Anterior cingulate cortex (tissue), 58 donors: Measurements from ENCODE around the gene PLAAT4.
"Not testable (repeated sequence)": the region's sequence is repeated elsewhere in the genome, so short reads cannot be mapped to it uniquely, and the experiment has no call there.

Source experiments
- DNase-seq, 58 donors: peaks; one replicate each; lab custom pipeline; 2025; lab: John Stamatoyannopoulos, UW

The PLAAT4 gene

DNA sequence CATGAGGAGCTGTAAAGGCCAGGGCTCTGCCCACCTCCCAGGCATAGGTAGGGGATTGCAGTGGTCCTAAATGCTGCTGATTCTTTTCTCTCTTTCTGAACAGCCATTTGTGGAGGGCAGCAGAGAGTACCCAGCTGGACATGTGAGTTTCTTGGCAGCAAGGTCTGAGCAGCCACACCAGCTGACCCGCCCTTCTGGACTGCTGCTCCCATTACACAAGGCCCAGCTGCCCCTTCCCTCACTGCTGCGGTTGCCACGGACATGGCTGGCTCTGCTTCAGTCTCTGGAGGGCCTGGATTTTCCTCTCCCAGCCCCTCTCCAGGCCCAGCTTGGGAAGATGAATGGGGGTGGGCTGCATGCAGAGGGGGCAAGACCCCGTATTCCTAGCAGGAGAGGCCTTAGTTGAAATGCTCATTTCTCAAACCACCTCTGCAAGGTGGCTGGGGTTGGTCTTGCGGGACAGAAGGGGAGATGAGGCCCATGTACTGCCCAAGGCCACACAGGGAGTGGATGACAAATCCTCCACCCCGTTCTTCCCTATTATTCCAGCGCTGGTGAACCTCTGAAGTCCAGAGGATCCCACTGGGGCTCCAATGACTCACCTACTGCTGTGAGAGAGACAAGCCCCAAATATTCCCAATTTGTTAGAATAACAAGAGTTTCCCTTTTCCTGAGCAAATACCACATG, 26.1 kb upstream of the PLAAT4 start:
- DNase-seq: peak in 54 of 58 donors; percentile 28 to 93 (median 79)

DNA sequence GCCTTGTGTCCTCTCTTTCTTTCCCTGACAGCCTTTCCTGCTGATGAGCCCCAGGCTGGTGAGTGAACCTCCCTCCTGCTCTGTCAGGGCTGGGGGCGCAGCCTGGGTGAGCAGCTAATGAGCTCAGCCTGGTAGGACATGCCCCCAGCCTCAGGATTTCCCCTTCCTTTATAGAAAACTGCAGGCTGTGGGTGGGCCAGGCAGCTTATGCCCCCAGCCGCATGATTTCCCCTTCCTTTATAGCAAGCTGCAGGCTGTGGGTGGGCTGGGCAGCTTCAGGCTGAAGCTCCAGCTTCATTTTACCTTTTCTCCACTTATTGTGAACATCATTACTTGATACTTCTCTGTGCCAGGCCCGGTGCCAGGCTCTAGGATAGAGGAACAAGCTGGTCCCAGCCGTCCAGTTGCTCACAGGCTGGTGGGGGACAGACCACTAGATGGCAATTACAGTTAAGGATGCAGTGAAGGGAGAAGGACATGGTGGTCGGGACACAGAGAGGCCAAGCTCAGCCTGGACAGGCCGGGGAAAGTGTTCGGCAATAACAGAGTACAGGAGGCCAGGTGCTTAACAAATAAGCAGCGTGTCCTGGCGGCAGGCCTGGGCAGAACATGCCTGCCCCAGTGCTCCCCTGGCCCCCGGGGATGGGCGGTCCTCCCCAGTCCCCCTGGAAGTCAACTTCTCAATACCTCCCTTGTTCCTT, 25.4 kb upstream of the PLAAT4 start:
- DNase-seq: peak in 8 of 58 donors; percentile 13 to 41 (median 26)

DNA sequence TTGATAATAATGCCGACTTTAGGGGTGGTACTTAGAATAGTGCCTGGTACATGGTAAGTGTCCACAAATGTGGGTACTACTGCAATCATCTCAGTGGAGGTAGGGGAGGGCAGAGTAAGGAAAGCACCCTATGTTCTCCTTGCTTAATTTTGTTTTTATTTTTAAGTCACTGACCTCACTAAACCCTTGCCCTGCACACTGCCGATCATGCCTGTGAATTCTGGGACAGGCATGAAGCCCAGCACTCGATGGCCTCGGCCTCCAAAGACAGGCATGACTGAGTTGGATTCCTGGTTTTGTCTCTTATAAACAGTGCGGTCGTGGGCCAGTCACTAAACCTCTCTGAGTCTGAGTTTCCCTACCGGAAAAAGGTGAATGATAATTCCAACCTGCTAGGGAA, 23.8 kb upstream of the PLAAT4 start:
- no peak for DNase-seq

DNA sequence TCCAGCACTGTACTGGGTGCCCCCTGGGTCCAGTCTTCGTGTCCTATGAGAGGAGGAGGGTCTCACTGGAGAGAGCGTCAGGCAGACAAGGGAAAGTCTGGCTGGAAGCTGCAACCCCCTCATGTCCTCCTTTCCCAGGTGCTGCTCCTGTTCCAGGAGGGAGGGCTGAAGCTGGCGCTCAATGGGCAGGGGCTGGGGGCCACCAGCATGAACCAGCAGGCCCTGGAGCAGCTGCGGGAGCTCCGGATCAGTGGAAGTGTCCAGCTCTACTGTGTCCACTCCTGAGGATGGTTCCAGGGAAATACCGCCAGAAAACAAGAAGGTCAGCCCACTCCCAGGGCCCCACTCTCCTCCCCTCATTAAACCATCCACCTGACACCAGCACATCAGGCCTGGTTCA, 20.5 kb upstream of the PLAAT4 start:
- no peak for DNase-seq

DNA sequence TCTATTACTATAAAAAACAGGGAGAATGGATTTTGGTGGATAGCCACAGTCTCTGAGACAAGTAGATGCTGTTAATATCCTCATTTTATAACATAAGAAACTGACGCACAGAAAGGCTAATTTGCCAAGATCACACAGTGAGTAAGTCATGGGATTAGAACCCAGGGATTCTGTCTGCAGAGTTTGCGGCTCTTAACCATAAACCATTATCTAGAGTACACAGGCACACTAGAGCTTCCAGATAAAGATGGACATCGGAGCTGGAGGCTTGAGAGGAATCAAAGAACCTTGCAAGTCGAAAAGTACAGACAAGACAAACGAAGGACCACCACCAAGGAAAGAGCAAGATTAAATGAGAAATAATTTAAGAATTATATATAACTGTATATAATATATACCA, 19.5 kb upstream of the PLAAT4 start:
- no peak for DNase-seq

DNA sequence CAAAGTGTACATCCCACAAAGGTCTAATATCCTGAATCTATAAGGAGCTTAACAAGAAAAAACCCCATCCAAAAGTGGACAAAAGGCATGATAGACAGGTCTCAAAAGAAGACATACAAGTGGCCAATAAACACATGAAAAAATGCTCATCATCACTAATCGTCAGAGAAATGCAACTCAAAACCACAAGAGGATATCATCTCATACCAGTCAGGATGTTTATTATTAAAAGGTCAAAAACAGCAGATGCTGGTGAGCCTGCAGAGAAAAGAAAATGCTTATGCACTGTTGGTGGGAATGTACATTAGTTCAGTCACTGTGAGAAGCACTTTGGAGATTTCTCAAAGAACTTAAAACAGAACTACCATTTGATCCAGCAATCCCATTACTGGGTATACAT, 18.1 kb upstream of the PLAAT4 start:
- DNase-seq: no peak

GRCh38 chr11:63520606-63521170, 15.9 kb upstream of the PLAAT4 start:
- no peak for DNase-seq

- DNase-seq: no peak
These were observed 14.7 kb upstream of the PLAAT4 start for GRCh38 chr11:63521896-63522295.

DNA sequence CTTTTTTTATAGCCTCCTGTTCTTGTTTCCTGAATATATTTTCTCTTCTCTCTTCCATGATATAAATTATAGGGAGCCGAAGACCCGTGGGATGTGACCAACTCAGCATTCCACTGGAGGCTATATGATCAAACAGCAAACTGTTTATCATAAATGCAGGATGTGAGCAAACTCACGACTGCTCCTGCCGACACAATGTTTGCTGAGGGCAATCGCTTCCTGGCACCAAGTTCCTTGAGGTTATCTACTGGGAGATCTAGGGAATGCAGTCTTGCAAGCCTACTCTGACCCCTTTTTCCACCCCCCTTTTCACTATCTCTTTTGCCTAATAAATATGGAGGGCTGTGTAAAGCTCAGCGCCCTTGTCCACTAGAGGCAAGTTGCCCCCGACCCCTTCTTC, 13.5 kb upstream of the PLAAT4 start:
- no peak for DNase-seq

- DNase-seq: no peak
These were observed 8.9 kb upstream of the PLAAT4 start for GRCh38 chr11:63527667-63528066.

- not testable (repeated sequence) for DNase-seq
These were observed 8.5 kb upstream of the PLAAT4 start for GRCh38 chr11:63528156-63528555.

- not testable (repeated sequence) for DNase-seq
These were observed 7.8 kb upstream of the PLAAT4 start for GRCh38 chr11:63528729-63529278.

GRCh38 chr11:63529373-63529772, 7.2 kb upstream of the PLAAT4 start:
- not testable (repeated sequence) for DNase-seq

DNA sequence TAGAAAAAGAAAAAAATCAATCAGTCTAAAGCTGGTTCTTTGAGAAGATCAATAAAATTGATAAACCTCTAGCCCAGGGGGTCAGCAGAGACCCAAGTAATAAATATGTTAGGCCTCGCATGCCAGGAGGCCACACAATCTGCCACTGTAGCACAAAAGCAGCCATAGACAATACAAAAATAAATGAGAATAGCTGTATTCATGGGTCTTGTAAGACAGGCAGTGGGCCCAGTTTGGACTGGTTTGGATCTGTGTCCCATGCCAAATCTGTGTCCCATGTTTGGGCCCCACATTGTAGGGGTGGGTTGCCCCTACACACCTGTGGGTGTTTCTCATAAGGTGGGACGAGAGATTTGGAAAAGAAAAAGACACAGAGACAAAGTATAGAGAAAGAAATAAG, 6.6 kb upstream of the PLAAT4 start:
- DNase-seq: peak in 22 of 58 donors; percentile 13 to 83 (median 48)

DNA sequence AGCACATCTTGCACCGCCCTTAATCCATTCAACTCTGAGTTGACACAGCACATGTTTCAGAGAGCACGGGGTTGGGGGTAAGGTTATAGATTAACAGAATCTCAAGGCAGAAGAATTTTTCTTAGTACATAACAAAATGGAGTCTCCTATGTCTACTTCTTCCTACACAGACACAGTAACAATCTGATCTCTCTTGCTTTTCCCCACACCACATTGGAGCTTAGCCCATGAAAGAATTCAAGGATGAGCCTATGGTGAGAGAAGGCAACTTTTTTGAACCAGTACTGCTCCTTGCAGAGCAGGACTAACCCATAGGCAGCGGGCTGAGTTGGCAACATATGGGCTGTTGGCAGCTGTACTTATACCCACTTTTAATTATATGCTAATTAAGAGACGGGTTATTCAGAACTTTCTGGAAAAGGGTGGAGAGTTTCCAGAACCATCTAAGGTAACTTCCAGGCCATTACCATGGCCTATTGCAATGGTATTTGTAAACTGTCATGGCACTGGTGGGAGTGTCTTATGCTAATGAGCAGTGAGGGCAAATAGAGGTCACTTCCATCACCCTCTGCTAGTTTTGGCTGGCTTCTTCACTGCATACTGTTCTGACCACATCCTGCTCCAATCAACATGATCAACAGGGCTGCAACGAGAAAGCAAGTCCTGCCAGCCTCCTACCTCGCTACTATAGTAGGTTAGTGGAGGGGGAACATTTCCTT, 5.4 kb upstream of the PLAAT4 start:
- not testable (repeated sequence) for DNase-seq

DNA sequence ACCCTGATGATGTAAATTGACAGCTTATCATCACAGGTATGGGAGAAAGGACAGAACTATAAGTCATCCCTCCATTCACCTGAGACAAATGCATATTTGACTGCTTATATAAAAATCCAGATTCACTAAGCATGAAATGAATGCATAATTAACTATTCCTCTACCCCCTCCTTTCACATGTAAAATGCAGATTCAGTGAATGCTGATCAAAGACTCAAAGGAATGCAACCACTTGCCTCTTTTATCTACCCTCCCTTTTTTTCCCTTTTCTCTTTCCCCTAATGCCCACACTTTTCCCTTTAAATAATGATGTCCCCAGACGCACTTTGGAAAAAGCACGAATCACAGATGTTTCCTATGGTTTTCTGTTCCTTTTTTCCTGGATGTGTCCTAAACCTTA, 4.5 kb upstream of the PLAAT4 start:
- DNase-seq: no peak

- DNase-seq: peak in 3 of 58 donors; percentile 12 to 48 (median 19)
These were observed 3.7 kb upstream of the PLAAT4 start for GRCh38 chr11:63532799-63533475.

DNA sequence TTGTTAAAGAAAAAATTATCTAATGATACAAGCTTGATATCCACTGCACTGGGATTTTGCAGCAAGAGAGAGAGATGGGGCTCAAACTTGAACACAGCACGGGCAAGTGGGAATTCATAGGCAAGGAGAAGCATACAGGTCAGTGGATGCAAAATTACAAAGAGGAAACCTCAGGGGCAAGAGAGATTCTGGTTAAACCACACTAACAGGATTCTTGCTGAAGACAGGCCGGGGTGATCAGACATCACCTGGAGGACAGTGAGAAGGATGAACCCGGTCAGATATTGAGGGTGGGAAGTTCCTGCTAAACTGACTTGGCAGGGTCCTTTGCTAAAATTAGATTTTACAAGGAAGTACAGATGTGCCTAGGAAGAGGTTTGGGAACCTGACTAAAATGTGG, 2.5 kb upstream of the PLAAT4 start:
- DNase-seq: no peak

DNA sequence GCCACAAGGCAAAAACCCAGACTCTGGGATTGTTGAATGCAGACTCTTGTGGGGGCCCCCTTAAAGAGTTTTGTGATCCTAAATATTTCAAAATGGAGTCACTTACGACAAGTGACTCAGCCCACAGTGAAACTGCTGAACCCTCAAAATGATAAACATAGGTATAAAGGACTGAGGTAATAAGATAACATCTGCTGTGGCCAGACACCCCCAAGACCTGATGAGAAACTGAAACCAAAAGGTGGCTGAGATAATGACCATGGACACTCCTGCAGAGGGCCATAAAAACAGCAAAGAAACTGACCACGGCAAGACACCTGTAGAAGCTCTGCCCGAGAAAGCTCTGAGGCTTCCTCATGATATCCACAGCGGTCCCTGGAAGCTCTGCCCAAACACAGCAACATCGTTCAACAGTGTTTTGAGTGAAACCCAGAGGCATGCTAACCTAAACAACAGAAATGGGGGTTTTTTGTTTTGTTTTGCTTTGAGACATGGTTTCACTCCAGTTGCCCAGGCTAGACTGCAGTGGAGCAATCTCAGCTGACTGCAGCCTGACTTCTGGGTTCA, 1.6 kb upstream of the PLAAT4 start:
- no peak for DNase-seq

GRCh38 chr11:63535734-63536133, 874 bp upstream of the PLAAT4 start:
- no peak for DNase-seq
